Endothelial cell (in vitro differentiated cells): ENCODE data around the gene XRCC5. TPM values are rescaled to one million over a fixed set of nuclear protein-coding genes. Genes with fewer than 3 reads are reported as not detected.

ENCODE experiments used
- DNase-seq: peaks from one replicate; pipeline ENCODE4 v3.0.0; 2021; ENCODE audit warnings: low spot score
- H3K27ac Mint-ChIP-seq: one replicate; pipeline ENCODE4 v1.8.0; 2021; ENCODE audit warnings: mixed read lengths, inconsistent platforms; ENCODE audit not compliant: unreplicated experiment
- H3K27me3 Mint-ChIP-seq: one replicate; pipeline ENCODE4 v1.8.0; 2021; ENCODE audit warnings: mild to moderate bottlenecking, moderate library complexity, mixed read lengths, inconsistent platforms; ENCODE audit not compliant: unreplicated experiment
- H3K36me3 Mint-ChIP-seq: one replicate; pipeline ENCODE4 v1.8.0; 2021; ENCODE audit warnings: mild to moderate bottlenecking, low read depth, mixed read lengths, inconsistent platforms; ENCODE audit not compliant: unreplicated experiment
- H3K4me1 Mint-ChIP-seq: one replicate; pipeline ENCODE4 v1.8.0; 2021; ENCODE audit warnings: mild to moderate bottlenecking, mixed read lengths, inconsistent platforms; ENCODE audit not compliant: unreplicated experiment
- H3K4me3 Mint-ChIP-seq: one replicate; pipeline ENCODE4 v1.8.0; 2021; ENCODE audit warnings: mild to moderate bottlenecking, mixed read lengths, inconsistent platforms; ENCODE audit not compliant: unreplicated experiment
- H3K9me3 Mint-ChIP-seq: one replicate; pipeline ENCODE4 v1.8.0; 2021; ENCODE audit warnings: mixed read lengths, inconsistent platforms; ENCODE audit not compliant: unreplicated experiment
- CTCF ChIP-seq: fragments of 200-600 bp; sonication (generic); IDR thresholded peaks from one replicate; pipeline ENCODE4 v1.5.0; 2021; ENCODE audit warnings: antibody characterized with exemption; ENCODE audit not compliant: unreplicated experiment
- total RNA-seq: library from RNA; stranded (reverse); fragmentation: NEBNext Ultra II Directional; extraction: Animal tissue kit (Norgen Biotek cat#: 25700); gene quantifications from one replicate; pipeline ENCODE4 v1.2.1, GENCODE V29; 2021; ENCODE audit not compliant: unreplicated experiment

XRCC5 gene
- total RNA-seq, 1 donor from 2014 or later: 365 TPM

- Mint-ChIP-seq H3K36me3 (peaks cover 15% of the 10 kb centered on the region), H3K27me3 (no peaks in the 10 kb centered on the region), H3K27ac (no peak overlapping the region), H3K4me3 (no peak overlapping the region), H3K9me3 (no peaks in the 10 kb centered on the region), H3K4me1 (no peaks in the 10 kb centered on the region)
- TF ChIP-seq CTCF: no peak
- no peak for DNase-seq
Observed at GRCh38 chr2:216234106-216234505, 125.0 kb downstream of the XRCC5 start.

GRCh38 chr2:216235462-216235861 lies 126.3 kb downstream of the XRCC5 start:
- no peak for TF ChIP-seq CTCF
- Mint-ChIP-seq H3K4me1 (no peaks in the 10 kb centered on the region), H3K36me3 (peaks cover 15% of the 10 kb centered on the region), H3K4me3 (no peak overlapping the region), H3K9me3 (no peaks in the 10 kb centered on the region), H3K27ac (no peak overlapping the region), H3K27me3 (no peaks in the 10 kb centered on the region)
- no peak for DNase-seq

GRCh38 chr2:216235896-216236295 lies 126.7 kb downstream of the XRCC5 start:
- Mint-ChIP-seq H3K4me1 (no peaks in the 10 kb centered on the region), H3K27ac (no peak overlapping the region), H3K4me3 (no peak overlapping the region), H3K36me3 (peaks cover 15% of the 10 kb centered on the region), H3K27me3 (no peaks in the 10 kb centered on the region), H3K9me3 (no peaks in the 10 kb centered on the region)
- no peak for DNase-seq
- TF ChIP-seq CTCF: no peak

GRCh38 chr2:216236486-216236885 lies 127.3 kb downstream of the XRCC5 start:
- Mint-ChIP-seq H3K36me3 (peaks cover 15% of the 10 kb centered on the region), H3K27ac (no peak overlapping the region), H3K27me3 (no peaks in the 10 kb centered on the region), H3K9me3 (no peaks in the 10 kb centered on the region), H3K4me1 (no peaks in the 10 kb centered on the region), H3K4me3 (no peak overlapping the region)
- DNase-seq: no peak
- TF ChIP-seq CTCF: no peak

GRCh38 chr2:216242365-216242764 lies 133.2 kb downstream of the XRCC5 start:
- no peak for DNase-seq
- no peaks in the 10 kb centered on the region for H3K9me3 Mint-ChIP-seq
- no peak overlapping the region for H3K4me3 Mint-ChIP-seq

More at GRCh38 chr2:216242365-216242764, 133.2 kb downstream of the XRCC5 start:
- H3K27ac Mint-ChIP-seq: no peak overlapping the region
- H3K4me1 Mint-ChIP-seq: peaks cover 2% of the 10 kb centered on the region
- peaks cover 4% of the 10 kb centered on the region for H3K27me3 Mint-ChIP-seq
- no peak for TF ChIP-seq CTCF
- H3K36me3 Mint-ChIP-seq: no peaks in the 10 kb centered on the region
